ENCODE data around the gene OCRL. TPM values are rescaled to one million over a fixed set of nuclear protein-coding genes. Genes with fewer than 3 reads are reported as not detected.

OCRL gene
- total and polyA plus RNA-seq, 2 of the 13 experiments (the other 11 are each of a cell fraction or from before 2014, with no cell fraction given), result 13.4 to 32.0 TPM

DNA sequence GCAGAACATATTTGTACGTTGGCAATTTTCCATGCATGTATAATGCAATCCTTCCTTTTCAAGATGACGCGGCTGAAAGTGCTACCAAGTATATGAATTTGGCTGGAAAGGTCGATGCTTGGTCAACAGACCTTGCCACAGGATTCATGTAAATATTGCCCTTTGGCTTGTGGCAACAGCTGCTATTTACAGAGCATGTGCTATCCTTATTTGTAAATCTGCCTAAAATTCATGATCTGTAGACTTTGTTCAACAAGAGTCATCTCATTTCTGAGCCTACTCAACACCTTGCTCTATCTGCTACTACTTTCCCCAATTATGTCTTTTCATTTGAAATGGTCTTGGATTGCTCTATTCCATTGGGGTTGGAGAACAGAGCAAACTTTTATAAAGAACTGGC lies 14.9 kb upstream of the OCRL start (continued):
- TF ChIP-seq, protein P1, sequence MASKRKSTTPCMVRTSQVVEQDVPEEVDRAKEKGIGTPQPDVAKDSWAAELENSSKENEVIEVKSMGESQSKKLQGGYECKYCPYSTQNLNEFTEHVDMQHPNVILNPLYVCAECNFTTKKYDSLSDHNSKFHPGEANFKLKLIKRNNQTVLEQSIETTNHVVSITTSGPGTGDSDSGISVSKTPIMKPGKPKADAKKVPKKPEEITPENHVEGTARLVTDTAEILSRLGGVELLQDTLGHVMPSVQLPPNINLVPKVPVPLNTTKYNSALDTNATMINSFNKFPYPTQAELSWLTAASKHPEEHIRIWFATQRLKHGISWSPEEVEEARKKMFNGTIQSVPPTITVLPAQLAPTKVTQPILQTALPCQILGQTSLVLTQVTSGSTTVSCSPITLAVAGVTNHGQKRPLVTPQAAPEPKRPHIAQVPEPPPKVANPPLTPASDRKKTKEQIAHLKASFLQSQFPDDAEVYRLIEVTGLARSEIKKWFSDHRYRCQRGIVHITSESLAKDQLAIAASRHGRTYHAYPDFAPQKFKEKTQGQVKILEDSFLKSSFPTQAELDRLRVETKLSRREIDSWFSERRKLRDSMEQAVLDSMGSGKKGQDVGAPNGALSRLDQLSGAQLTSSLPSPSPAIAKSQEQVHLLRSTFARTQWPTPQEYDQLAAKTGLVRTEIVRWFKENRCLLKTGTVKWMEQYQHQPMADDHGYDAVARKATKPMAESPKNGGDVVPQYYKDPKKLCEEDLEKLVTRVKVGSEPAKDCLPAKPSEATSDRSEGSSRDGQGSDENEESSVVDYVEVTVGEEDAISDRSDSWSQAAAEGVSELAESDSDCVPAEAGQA (IDR thresholded peaks at IDR 0.05; ENCODE audit: low read depth), result no peak
- TF ChIP-seq, protein P1 (CRISPR knock-in tag; IDR thresholded peaks at IDR 0.05; ENCODE audit: borderline replicate concordance), result no peak
- TF ChIP-seq, protein P2, sequence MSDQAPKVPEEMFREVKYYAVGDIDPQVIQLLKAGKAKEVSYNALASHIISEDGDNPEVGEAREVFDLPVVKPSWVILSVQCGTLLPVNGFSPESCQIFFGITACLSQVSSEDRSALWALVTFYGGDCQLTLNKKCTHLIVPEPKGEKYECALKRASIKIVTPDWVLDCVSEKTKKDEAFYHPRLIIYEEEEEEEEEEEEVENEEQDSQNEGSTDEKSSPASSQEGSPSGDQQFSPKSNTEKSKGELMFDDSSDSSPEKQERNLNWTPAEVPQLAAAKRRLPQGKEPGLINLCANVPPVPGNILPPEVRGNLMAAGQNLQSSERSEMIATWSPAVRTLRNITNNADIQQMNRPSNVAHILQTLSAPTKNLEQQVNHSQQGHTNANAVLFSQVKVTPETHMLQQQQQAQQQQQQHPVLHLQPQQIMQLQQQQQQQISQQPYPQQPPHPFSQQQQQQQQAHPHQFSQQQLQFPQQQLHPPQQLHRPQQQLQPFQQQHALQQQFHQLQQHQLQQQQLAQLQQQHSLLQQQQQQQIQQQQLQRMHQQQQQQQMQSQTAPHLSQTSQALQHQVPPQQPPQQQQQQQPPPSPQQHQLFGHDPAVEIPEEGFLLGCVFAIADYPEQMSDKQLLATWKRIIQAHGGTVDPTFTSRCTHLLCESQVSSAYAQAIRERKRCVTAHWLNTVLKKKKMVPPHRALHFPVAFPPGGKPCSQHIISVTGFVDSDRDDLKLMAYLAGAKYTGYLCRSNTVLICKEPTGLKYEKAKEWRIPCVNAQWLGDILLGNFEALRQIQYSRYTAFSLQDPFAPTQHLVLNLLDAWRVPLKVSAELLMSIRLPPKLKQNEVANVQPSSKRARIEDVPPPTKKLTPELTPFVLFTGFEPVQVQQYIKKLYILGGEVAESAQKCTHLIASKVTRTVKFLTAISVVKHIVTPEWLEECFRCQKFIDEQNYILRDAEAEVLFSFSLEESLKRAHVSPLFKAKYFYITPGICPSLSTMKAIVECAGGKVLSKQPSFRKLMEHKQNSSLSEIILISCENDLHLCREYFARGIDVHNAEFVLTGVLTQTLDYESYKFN (CRISPR knock-in tag; conservative IDR thresholded peaks at IDR 0.05), result peak; percentile 95
- TF ChIP-seq DNMT3B (CRISPR knock-in tag; conservative IDR thresholded peaks at IDR 0.05) (no peak), ELF1 (CRISPR knock-in tag; IDR thresholded peaks at IDR 0.05) (no peak), NAIF1 (CRISPR knock-in tag; IDR thresholded peaks at IDR 0.05; ENCODE audit: borderline replicate concordance) (no peak), ZNF549 (CRISPR knock-in tag; IDR thresholded peaks at IDR 0.05) (no peak), ATF7-NPFF (CRISPR knock-in tag; IDR thresholded peaks at IDR 0.05; ENCODE audit: low read depth) (0 out of 2 replicates have a peak, but pooled peaks have one; percentile 42), MED1 (CRISPR knock-in tag; IDR thresholded peaks at IDR 0.05) (peak; percentile 90), POLR2G (IDR thresholded peaks at IDR 0.05; ENCODE audit: low read depth, low read length) (no peak), NFIC (IDR thresholded peaks at IDR 0.05; ENCODE audit: low read length) (peak; percentile 93)
- TF ChIP-seq, protein P3, sequence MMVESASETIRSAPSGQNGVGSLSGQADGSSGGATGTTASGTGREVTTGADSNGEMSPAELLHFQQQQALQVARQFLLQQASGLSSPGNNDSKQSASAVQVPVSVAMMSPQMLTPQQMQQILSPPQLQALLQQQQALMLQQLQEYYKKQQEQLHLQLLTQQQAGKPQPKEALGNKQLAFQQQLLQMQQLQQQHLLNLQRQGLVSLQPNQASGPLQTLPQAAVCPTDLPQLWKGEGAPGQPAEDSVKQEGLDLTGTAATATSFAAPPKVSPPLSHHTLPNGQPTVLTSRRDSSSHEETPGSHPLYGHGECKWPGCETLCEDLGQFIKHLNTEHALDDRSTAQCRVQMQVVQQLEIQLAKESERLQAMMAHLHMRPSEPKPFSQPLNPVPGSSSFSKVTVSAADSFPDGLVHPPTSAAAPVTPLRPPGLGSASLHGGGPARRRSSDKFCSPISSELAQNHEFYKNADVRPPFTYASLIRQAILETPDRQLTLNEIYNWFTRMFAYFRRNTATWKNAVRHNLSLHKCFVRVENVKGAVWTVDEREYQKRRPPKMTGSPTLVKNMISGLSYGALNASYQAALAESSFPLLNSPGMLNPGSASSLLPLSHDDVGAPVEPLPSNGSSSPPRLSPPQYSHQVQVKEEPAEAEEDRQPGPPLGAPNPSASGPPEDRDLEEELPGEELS (CRISPR knock-in tag; IDR thresholded peaks at IDR 0.05), result peak; percentile 95
- TF ChIP-seq, protein P4, sequence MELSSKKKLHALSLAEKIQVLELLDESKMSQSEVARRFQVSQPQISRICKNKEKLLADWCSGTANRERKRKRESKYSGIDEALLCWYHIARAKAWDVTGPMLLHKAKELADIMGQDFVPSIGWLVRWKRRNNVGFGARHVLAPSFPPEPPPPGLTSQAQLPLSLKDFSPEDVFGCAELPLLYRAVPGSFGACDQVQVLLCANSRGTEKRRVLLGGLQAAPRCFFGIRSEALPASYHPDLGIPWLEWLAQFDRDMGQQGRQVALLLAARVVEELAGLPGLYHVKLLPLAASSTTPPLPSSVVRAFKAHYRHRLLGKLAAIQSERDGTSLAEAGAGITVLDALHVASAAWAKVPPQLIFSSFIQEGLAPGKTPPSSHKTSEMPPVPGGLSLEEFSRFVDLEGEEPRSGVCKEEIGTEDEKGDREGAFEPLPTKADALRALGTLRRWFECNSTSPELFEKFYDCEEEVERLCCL (CRISPR knock-in tag; IDR thresholded peaks at IDR 0.05; ENCODE audit: borderline replicate concordance), result no peak
- TF ChIP-seq, protein P5, sequence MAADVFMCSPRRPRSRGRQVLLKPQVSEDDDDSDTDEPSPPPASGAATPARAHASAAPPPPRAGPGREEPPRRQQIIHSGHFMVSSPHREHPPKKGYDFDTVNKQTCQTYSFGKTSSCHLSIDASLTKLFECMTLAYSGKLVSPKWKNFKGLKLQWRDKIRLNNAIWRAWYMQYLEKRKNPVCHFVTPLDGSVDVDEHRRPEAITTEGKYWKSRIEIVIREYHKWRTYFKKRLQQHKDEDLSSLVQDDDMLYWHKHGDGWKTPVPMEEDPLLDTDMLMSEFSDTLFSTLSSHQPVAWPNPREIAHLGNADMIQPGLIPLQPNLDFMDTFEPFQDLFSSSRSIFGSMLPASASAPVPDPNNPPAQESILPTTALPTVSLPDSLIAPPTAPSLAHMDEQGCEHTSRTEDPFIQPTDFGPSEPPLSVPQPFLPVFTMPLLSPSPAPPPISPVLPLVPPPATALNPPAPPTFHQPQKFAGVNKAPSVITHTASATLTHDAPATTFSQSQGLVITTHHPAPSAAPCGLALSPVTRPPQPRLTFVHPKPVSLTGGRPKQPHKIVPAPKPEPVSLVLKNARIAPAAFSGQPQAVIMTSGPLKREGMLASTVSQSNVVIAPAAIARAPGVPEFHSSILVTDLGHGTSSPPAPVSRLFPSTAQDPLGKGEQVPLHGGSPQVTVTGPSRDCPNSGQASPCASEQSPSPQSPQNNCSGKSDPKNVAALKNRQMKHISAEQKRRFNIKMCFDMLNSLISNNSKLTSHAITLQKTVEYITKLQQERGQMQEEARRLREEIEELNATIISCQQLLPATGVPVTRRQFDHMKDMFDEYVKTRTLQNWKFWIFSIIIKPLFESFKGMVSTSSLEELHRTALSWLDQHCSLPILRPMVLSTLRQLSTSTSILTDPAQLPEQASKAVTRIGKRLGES (CRISPR knock-in tag; IDR thresholded peaks at IDR 0.05; ENCODE audit: borderline replicate concordance), result no peak

Data from HepG2 (cell line).